Measurements from ENCODE around the gene GXYLT2.

GRCh38 chr3:72839057-72839456 is 48.8 kb upstream of the GXYLT2 start:
- TF ChIP-seq CTCF (IDR thresholded peaks at IDR 0.05; ENCODE audit: low read length) (no peak), EZH2phosphoT487 (IDR thresholded peaks at IDR 0.05; ENCODE audit: low read length) (no peak), EZH2 (optimal IDR thresholded peaks at IDR 0.05; ENCODE audit: low read depth, low read length) (no peak)
